GM23248 (cell line): ENCODE results near the gene SAMD1. TPM values are rescaled to one million over a fixed set of nuclear protein-coding genes. Genes with fewer than 3 reads are reported as not detected.

Source experiments
- DNase-seq: peaks from one replicate; pipeline ENCODE4 v3.0.0-alpha.2; 2015
- H2AFZ ChIP-seq: fragments of 200-600 bp; sonication (generic); 2 replicates; pipeline ENCODE4 v1.6.1; 2016; ENCODE audit warnings: antibody characterized with exemption
- H3F3A ChIP-seq: fragments of 200-600 bp; sonication (generic); 2 replicates; pipeline ENCODE4 v1.6.1; 2016; ENCODE audit warnings: mild to moderate bottlenecking, antibody characterized with exemption, mixed run types; ENCODE audit not compliant: insufficient read depth
- H3K27ac ChIP-seq: fragments of 200-600 bp; sonication (generic); 2 replicates; pipeline ENCODE4 v1.5.1; 2016; ENCODE audit warnings: mild to moderate bottlenecking
- H3K27me3 ChIP-seq: fragments of 200-600 bp; sonication (generic); replicated peaks from 2 replicates; pipeline ENCODE4 v1.6.1; 2016; ENCODE audit warnings: mild to moderate bottlenecking; ENCODE audit not compliant: insufficient read depth
- H3K36me3 ChIP-seq: fragments of 200-600 bp; sonication (generic); 2 replicates; pipeline ENCODE4 v1.6.1; 2016; ENCODE audit warnings: low read depth, mild to moderate bottlenecking
- H3K4me1 ChIP-seq: fragments of 200-600 bp; sonication (generic); 2 replicates; pipeline ENCODE4 v1.6.1; 2016; ENCODE audit warnings: mild to moderate bottlenecking; ENCODE audit not compliant: insufficient read depth
- H3K4me2 ChIP-seq: fragments of 200-600 bp; sonication (generic); one replicate; pipeline ENCODE4 v1.6.1; 2016; ENCODE audit warnings: mild to moderate bottlenecking; ENCODE audit not compliant: unreplicated experiment
- H3K4me3 ChIP-seq: fragments of 200-600 bp; sonication (generic); 2 replicates; pipeline ENCODE4 v1.5.1; 2016; ENCODE audit warnings: mild to moderate bottlenecking
- H3K79me2 ChIP-seq: fragments of 200-600 bp; sonication (generic); 2 replicates; pipeline ENCODE4 v1.6.1; 2016; ENCODE audit warnings: mild to moderate bottlenecking; ENCODE audit not compliant: insufficient read depth
- H3K9ac ChIP-seq: fragments of 200-600 bp; sonication (generic); 2 replicates; pipeline ENCODE4 v1.6.1; 2016; ENCODE audit warnings: mild to moderate bottlenecking
- H3K9me2 ChIP-seq: fragments of 200-600 bp; sonication (generic); 2 replicates; pipeline ENCODE4 v1.6.1; 2016; ENCODE audit warnings: mixed run types, mild to moderate bottlenecking, moderate library complexity; ENCODE audit not compliant: insufficient read depth
- H3K9me3 ChIP-seq: fragments of 200-600 bp; sonication (generic); one replicate; pipeline ENCODE4 v1.6.1; 2017; ENCODE audit warnings: low read depth
- H4K20me1 ChIP-seq: fragments of 200-600 bp; sonication (generic); 2 replicates; pipeline ENCODE4 v1.6.0; 2016; ENCODE audit not compliant: insufficient read depth
- EZH2 ChIP-seq: fragments of 200-600 bp; sonication (generic); IDR thresholded peaks from 2 replicates; pipeline ENCODE4 v1.6.1; 2018; ENCODE audit warnings: antibody characterized with exemption, mild to moderate bottlenecking; ENCODE audit not compliant: insufficient read depth, poor library complexity, severe bottlenecking
- EZH2phosphoT487 ChIP-seq: fragments of 200-600 bp; sonication (generic); IDR thresholded peaks from 2 replicates; pipeline ENCODE4 v1.6.1; 2018; ENCODE audit warnings: antibody characterized with exemption, moderate library complexity, mild to moderate bottlenecking, low read depth; ENCODE audit not compliant: insufficient read depth
- WGBS, 2 experiments: methylation state at CpG; one replicate each; pipeline ENCODE4 v1.1.6; 2015 to 2017; ENCODE audit warnings: low lambda C conversion rate in 2 of 2, low coverage in 1 of 2; ENCODE audit errors: missing lambda C conversion rate in 2 of 2; 5-methylcytosine and 5-hydroxymethylcytosine counted together
- in situ Hi-C: fragments of 300-500 bp; cut with MboI; formaldehyde crosslinking; loops from 2 replicates; pipeline ENCODE4 v1.15.0; 2020
- polyA plus RNA-seq: library from polyadenylated mRNA; unstranded; fragments of >200 nt; fragmentation: Nextera tagmentation; extraction: Ambion mirVana; gene quantifications from 2 replicates; pipeline ENCODE4 v1.2.1, GENCODE V29; 2016
- total RNA-seq: library from RNA; depleted of rRNA; stranded (reverse); fragments of >200 nt; shearing (Covaris generic); gene quantifications from 2 replicates; pipeline ENCODE4 v1.2.3, GENCODE V29; 2014; rRNA removed

Gene SAMD1
- 42.5 and 50.8 TPM in 2 replicates for total RNA-seq
- polyA plus RNA-seq, result 5.4 and 5.7 TPM in 2 replicates

DNA sequence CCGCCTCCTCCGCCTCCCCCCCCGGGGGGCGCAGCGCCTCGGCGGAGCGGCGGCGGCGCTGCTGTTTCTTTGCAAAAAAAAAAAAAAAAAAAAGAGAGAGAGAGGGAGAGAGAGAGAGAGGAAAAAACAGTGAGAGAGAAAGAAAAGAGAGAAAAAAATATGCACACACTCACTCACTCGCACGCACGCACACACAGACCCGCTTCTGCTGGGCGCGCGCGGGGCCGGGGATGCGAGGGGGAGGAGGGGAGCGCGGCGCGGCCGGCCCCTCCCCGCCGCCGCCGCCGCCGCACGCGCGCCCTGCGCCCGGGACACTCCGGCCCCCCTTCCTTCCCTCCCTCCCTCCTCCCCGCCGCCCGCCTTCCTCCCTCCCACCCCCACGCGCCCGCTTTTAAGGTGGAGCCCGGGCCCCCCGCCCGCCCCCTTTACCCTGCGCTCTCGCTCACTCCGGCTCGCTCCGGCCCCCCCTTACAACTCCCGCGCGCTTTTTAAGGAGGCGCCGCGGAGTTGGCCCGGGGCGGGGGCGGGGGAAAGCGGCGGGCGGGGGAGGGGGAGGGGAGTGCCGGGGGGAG, at the start of gene SAMD1:
Gene SAMD1 (minus strand): TSS at position 243 of the 572 bp plus-strand sequence.
- in situ Hi-C loops, result no loop called here
- Histone ChIP-seq H2AFZ (peak within 1 kb of the TSS; percentile 90), H3K9me3 (no peaks in the 10 kb centered on the region), H3K9me2 (no peaks in the 10 kb centered on the region), H3K79me2 (peaks cover 10% of the 10 kb centered on the region), H3K4me2 (peak within 1 kb of the TSS; percentile 90), H3K4me1 (peaks cover 3% of the 10 kb centered on the region), H3K9ac (peak within 1 kb of the TSS; percentile 81), H3F3A (peaks cover 12% of the 10 kb centered on the region), H3K27ac (peak within 1 kb of the TSS; percentile 57), H4K20me1 (no peaks in the 10 kb centered on the region), H3K4me3 (peak within 1 kb of the TSS; percentile 93), H3K36me3 (0 out of 2 replicates have a peak, but pooled peaks cover 5% of the 10 kb centered on the region), H3K27me3 (no peaks in the 10 kb centered on the region)
- TF ChIP-seq EZH2 (no peak), EZH2phosphoT487 (no peak)
- DNase-seq, result peak; percentile 93
- WGBS, 2 experiments, result 0 to 2% methylated on average over 3 to 60 of the region's 65 CpGs

DNA sequence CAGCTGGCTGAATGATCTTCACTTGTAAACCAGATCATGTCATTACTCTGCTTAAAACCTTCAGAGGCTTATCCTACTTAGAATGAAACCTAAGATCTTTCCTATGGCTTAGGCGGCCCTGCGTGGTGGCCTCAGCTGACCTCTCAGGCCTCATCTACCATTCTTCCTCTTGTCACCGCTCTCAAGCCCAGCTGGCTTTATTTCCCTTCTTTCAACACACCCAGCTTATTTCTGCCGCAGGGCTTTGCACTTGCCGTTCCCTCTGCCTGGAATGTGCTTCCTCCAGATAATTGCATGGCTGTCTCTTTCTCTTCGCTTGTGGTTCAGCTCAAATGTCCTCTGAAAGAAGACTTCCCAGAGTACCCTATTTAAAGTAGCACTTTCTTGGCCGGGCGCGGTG, 49.4 kb upstream of the SAMD1 start:
- TF ChIP-seq EZH2, result no peak
- TF ChIP-seq EZH2phosphoT487, result no peak
- H3K9me3 ChIP-seq, result no peaks in the 10 kb centered on the region
- no peak overlapping the region for H3K4me3 ChIP-seq
- no peak overlapping the region for H3K27ac ChIP-seq
- no peak for DNase-seq
- no peaks in the 10 kb centered on the region for H3K27me3 ChIP-seq
- no peaks in the 10 kb centered on the region for H3K36me3 ChIP-seq
- H3K9ac ChIP-seq, result no peak overlapping the region
- 96 to 97% methylated on average over 9 of the region's 9 CpGs for WGBS, 2 experiments
- in situ Hi-C loops, result no loop called here
- H3K9me2 ChIP-seq, result no peaks in the 10 kb centered on the region
- no peak overlapping the region for H2AFZ ChIP-seq
- no peaks in the 10 kb centered on the region for H4K20me1 ChIP-seq
- peaks cover 9% of the 10 kb centered on the region for H3F3A ChIP-seq
- peaks cover 24% of the 10 kb centered on the region for H3K79me2 ChIP-seq
- peaks cover 16% of the 10 kb centered on the region for H3K4me1 ChIP-seq
- no peak overlapping the region for H3K4me2 ChIP-seq

DNA sequence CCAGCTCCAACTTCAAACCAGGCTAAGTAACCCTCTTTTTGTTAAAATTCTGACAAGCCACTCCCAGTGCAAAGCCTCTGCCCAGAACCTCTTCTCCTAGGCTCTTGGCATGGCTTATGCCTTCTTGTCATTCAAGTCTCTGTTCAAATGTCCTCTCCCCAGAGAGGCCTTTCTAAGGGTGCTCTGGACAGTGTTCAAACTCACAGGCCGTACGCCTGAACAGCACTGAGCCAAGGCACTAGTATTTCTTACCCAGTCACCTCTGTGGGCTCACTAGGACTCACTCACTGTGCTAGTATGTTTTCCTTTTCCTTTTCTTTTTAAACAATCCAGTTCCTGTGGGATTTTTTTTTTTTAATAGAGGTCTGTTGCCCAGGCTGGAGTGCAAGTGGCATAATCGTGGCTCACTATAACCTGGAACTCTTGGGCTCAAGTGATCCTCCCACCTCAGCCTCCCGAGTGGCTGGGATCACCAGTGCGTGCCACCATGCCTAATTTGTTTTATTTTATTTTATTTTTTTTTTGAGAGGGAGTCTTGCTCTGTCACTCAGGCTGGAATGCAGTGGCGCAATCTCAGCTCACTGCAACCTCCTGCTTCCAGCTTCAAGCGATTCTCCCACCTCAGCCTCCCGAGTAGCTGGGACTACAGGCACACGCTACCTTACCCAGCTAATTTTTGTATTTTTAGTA, 48.2 kb upstream of the SAMD1 start:
- peak; percentile 39 for DNase-seq
- Histone ChIP-seq H2AFZ (0 out of 2 replicates have a peak overlapping the region, but pooled peaks have one; percentile 19), H3K4me2 (no peak overlapping the region), H3K27ac (peak overlapping the region; percentile 76), H4K20me1 (no peaks in the 10 kb centered on the region), H3K9me3 (no peaks in the 10 kb centered on the region), H3K36me3 (no peaks in the 10 kb centered on the region), H3K27me3 (no peaks in the 10 kb centered on the region), H3K79me2 (peaks cover 24% of the 10 kb centered on the region), H3K4me3 (no peak overlapping the region), H3K9me2 (no peaks in the 10 kb centered on the region), H3K9ac (no peak overlapping the region), H3K4me1 (peaks cover 16% of the 10 kb centered on the region), H3F3A (peaks cover 9% of the 10 kb centered on the region)
- in situ Hi-C loops, result no loop called here
- TF ChIP-seq EZH2phosphoT487, result no peak
- 77% methylated on average over 9 of the region's 9 CpGs for WGBS, 2 experiments

DNA sequence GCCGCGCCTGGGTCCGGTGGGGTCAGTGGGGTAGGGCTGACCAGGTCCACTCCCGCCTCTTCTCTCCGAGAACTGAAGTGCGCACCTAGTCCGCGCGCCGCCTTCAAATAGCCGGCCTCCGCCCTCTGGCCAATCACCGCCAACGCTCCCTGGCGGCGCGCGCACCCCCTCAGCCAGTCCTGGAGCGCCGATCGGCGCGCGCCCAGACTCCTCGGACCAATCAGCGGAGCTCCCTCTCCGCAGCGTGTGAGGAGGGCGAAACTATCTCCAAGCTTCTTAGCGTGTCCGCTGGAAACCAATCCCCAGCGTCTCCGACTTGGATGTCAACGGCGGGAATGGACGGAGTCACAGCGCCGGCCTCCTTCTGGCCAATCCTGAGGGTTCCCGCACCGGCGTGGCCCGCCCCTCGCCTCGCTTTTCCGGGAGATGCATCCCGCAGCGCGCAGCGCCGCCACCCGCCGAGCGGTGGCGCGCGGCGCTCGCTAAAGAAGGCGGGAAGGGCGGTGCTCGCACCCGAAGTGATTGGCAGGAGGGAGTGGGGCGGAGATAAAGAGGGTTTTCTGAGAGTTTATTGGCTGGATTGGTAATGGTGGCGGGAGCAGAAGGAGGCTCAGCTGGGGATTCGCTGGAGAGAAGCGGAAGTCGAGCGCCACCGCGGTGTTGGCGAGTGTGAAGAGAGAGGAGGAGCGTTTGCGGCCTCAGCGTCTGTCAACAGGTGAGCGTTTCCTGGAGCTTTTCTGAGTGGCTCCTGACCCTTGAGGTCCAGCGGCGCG, 46.1 kb upstream of the SAMD1 start, which contains the start of gene ASF1B:
Gene ASF1B (minus strand): TSS at position 81 of the 773 bp plus-strand sequence. CDS start 133 bp downstream, outside the sequence.
- H3K4me1 ChIP-seq, result peaks cover 16% of the 10 kb centered on the region
- TF ChIP-seq EZH2, result no peak
- TF ChIP-seq EZH2phosphoT487, result no peak
- peak; percentile 100 for DNase-seq
- in situ Hi-C loops, result no loop called here
- H3K4me3 ChIP-seq, result peak within 1 kb of the TSS; percentile 78
- H3K27me3 ChIP-seq, result no peaks in the 10 kb centered on the region
- WGBS, 2 experiments, result 1% methylated on average over 67 to 73 of the region's 78 CpGs
- H3K9ac ChIP-seq, result peak within 1 kb of the TSS; percentile 83
- no peaks in the 10 kb centered on the region for H3K36me3 ChIP-seq
- peak within 1 kb of the TSS; percentile 76 for H3K27ac ChIP-seq
- H3K4me2 ChIP-seq, result peak within 1 kb of the TSS; percentile 82
- H3K79me2 ChIP-seq, result peaks cover 18% of the 10 kb centered on the region
- no peaks in the 10 kb centered on the region for H4K20me1 ChIP-seq
- no peaks in the 10 kb centered on the region for H3K9me3 ChIP-seq
- H3K9me2 ChIP-seq, result no peaks in the 10 kb centered on the region
- H2AFZ ChIP-seq, result peak within 1 kb of the TSS; percentile 92
- peaks cover 9% of the 10 kb centered on the region for H3F3A ChIP-seq
